ENCODE results near the gene CNPY4. TPM values are rescaled to one million over a fixed set of nuclear protein-coding genes. Genes with fewer than 3 reads are reported as not detected.

CNPY4 gene
- polyA plus RNA-seq, 2 donors, result 5.5 to 5.8 TPM

- Histone ChIP-seq H3K4me3 (ENCODE audit: low read depth in 1 of 2, low read length in 2 of 2) (no peak overlapping the region), H3K27ac (ENCODE audit: low read depth in 2 of 2, low read length in 1 of 2) (peak overlapping the region; percentile 9 to 82), H3K27me3 (ENCODE audit: control insufficient read depth in 1 of 2, insufficient read depth in 2 of 2, low read length in 2 of 2) (no peaks in the 10 kb centered on the region), H3K9me3 (ENCODE audit: control insufficient read depth in 2 of 2, insufficient read depth in 1 of 2, low read depth in 1 of 2, low read length in 1 of 2) (no peaks in the 10 kb centered on the region), H3K36me3 (ENCODE audit: control insufficient read depth in 2 of 2, insufficient read depth in 2 of 2, low read length in 1 of 2) (no peaks in the 10 kb centered on the region), H3K4me1 (ENCODE audit: control insufficient read depth in 2 of 2, insufficient read depth in 2 of 2, low read length in 1 of 2) (peaks cover 8 to 9% of the 10 kb centered on the region in 2 donors)
- WGBS, 2 donors, result 42 to 48% methylated on average over 6 of the region's 6 CpGs
Observed at GRCh38 chr7:100163006-100163531, 43.6 kb downstream of the CNPY4 start.

GRCh38 chr7:100163871-100164270 lies 44.4 kb downstream of the CNPY4 start:
- Histone ChIP-seq H3K36me3 (ENCODE audit: control insufficient read depth in 2 of 2, insufficient read depth in 2 of 2, low read length in 1 of 2) (no peaks in the 10 kb centered on the region), H3K27me3 (ENCODE audit: control insufficient read depth in 1 of 2, insufficient read depth in 2 of 2, low read length in 2 of 2) (no peaks in the 10 kb centered on the region), H3K9me3 (ENCODE audit: control insufficient read depth in 2 of 2, insufficient read depth in 1 of 2, low read depth in 1 of 2, low read length in 1 of 2) (no peaks in the 10 kb centered on the region), H3K4me3 (ENCODE audit: low read depth in 1 of 2, low read length in 2 of 2) (no peak overlapping the region), H3K27ac (ENCODE audit: low read depth in 2 of 2, low read length in 1 of 2) (peak overlapping the region; percentile 18 to 38), H3K4me1 (ENCODE audit: control insufficient read depth in 2 of 2, insufficient read depth in 2 of 2, low read length in 1 of 2) (peaks cover 9 to 11% of the 10 kb centered on the region in 2 donors)
- 89 to 92% methylated on average over 5 of the region's 5 CpGs for WGBS, 2 donors

- Histone ChIP-seq H3K27me3 (ENCODE audit: control insufficient read depth in 1 of 2, insufficient read depth in 2 of 2, low read length in 2 of 2) (no peaks in the 10 kb centered on the region), H3K4me1 (ENCODE audit: control insufficient read depth in 2 of 2, insufficient read depth in 2 of 2, low read length in 1 of 2) (peaks cover 7 to 11% of the 10 kb centered on the region in 2 donors), H3K4me3 (ENCODE audit: low read depth in 1 of 2, low read length in 2 of 2) (no peak overlapping the region), H3K9me3 (ENCODE audit: control insufficient read depth in 2 of 2, insufficient read depth in 1 of 2, low read depth in 1 of 2, low read length in 1 of 2) (no peaks in the 10 kb centered on the region), H3K27ac (ENCODE audit: low read depth in 2 of 2, low read length in 1 of 2) (no peak overlapping the region), H3K36me3 (ENCODE audit: control insufficient read depth in 2 of 2, insufficient read depth in 2 of 2, low read length in 1 of 2) (no peaks in the 10 kb centered on the region)
- 67 to 78% methylated on average over 16 of the region's 16 CpGs for WGBS, 2 donors
Observed at GRCh38 chr7:100166317-100166940, 47.0 kb downstream of the CNPY4 start.

GRCh38 chr7:100166970-100167911 lies 47.8 kb downstream of the CNPY4 start:
- Histone ChIP-seq H3K9me3 (ENCODE audit: control insufficient read depth in 2 of 2, insufficient read depth in 1 of 2, low read depth in 1 of 2, low read length in 1 of 2) (no peaks in the 10 kb centered on the region), H3K4me3 (ENCODE audit: low read depth in 1 of 2, low read length in 2 of 2) (peak overlapping the region in 1 of 2 donors; percentile 35), H3K27ac (ENCODE audit: low read depth in 2 of 2, low read length in 1 of 2) (no peak overlapping the region), H3K27me3 (ENCODE audit: control insufficient read depth in 1 of 2, insufficient read depth in 2 of 2, low read length in 2 of 2) (no peaks in the 10 kb centered on the region), H3K4me1 (ENCODE audit: control insufficient read depth in 2 of 2, insufficient read depth in 2 of 2, low read length in 1 of 2) (peaks cover 11% of the 10 kb centered on the region in 2 donors), H3K36me3 (ENCODE audit: control insufficient read depth in 2 of 2, insufficient read depth in 2 of 2, low read length in 1 of 2) (no peaks in the 10 kb centered on the region)
- WGBS, 2 donors, result 53 to 58% methylated on average over 14 of the region's 14 CpGs

GRCh38 chr7:100167912-100168323 lies 48.5 kb downstream of the CNPY4 start:
- Histone ChIP-seq H3K9me3 (ENCODE audit: control insufficient read depth in 2 of 2, insufficient read depth in 1 of 2, low read depth in 1 of 2, low read length in 1 of 2) (no peaks in the 10 kb centered on the region), H3K36me3 (ENCODE audit: control insufficient read depth in 2 of 2, insufficient read depth in 2 of 2, low read length in 1 of 2) (no peaks in the 10 kb centered on the region), H3K27me3 (ENCODE audit: control insufficient read depth in 1 of 2, insufficient read depth in 2 of 2, low read length in 2 of 2) (no peaks in the 10 kb centered on the region), H3K27ac (ENCODE audit: low read depth in 2 of 2, low read length in 1 of 2) (peak overlapping the region; percentile 71 to 86), H3K4me1 (ENCODE audit: control insufficient read depth in 2 of 2, insufficient read depth in 2 of 2, low read length in 1 of 2) (peaks cover 11% of the 10 kb centered on the region in 2 donors), H3K4me3 (ENCODE audit: low read depth in 1 of 2, low read length in 2 of 2) (peak overlapping the region; percentile 35 to 47)
- 2 to 6% methylated on average over 7 to 11 of the region's 11 CpGs for WGBS, 2 donors

- 77 to 86% methylated on average over 11 of the region's 11 CpGs for WGBS, 2 donors
- Histone ChIP-seq H3K9me3 (ENCODE audit: control insufficient read depth in 2 of 2, insufficient read depth in 1 of 2, low read depth in 1 of 2, low read length in 1 of 2) (no peaks in the 10 kb centered on the region), H3K27me3 (ENCODE audit: control insufficient read depth in 1 of 2, insufficient read depth in 2 of 2, low read length in 2 of 2) (no peaks in the 10 kb centered on the region), H3K4me3 (ENCODE audit: low read depth in 1 of 2, low read length in 2 of 2) (no peak overlapping the region), H3K36me3 (ENCODE audit: control insufficient read depth in 2 of 2, insufficient read depth in 2 of 2, low read length in 1 of 2) (no peaks in the 10 kb centered on the region), H3K4me1 (ENCODE audit: control insufficient read depth in 2 of 2, insufficient read depth in 2 of 2, low read length in 1 of 2) (peaks cover 7 to 11% of the 10 kb centered on the region in 2 donors), H3K27ac (ENCODE audit: low read depth in 2 of 2, low read length in 1 of 2) (no peak overlapping the region)
Observed at GRCh38 chr7:100169147-100169850, 49.9 kb downstream of the CNPY4 start.

GRCh38 chr7:100170101-100170897 lies 50.9 kb downstream of the CNPY4 start:
- no peak overlapping the region for H3K27ac ChIP-seq (ENCODE audit: low read depth in 2 of 2, low read length in 1 of 2)
- peaks cover 7 to 11% of the 10 kb centered on the region in 2 donors for H3K4me1 ChIP-seq (ENCODE audit: control insufficient read depth in 2 of 2, insufficient read depth in 2 of 2, low read length in 1 of 2)
- H3K36me3 ChIP-seq (ENCODE audit: control insufficient read depth in 2 of 2, insufficient read depth in 2 of 2, low read length in 1 of 2), result no peaks in the 10 kb centered on the region
- H3K4me3 ChIP-seq (ENCODE audit: low read depth in 1 of 2, low read length in 2 of 2), result no peak overlapping the region
- H3K27me3 ChIP-seq (ENCODE audit: control insufficient read depth in 1 of 2, insufficient read depth in 2 of 2, low read length in 2 of 2), result no peaks in the 10 kb centered on the region
- 82 to 93% methylated on average over 11 of the region's 11 CpGs for WGBS, 2 donors
- no peaks in the 10 kb centered on the region for H3K9me3 ChIP-seq (ENCODE audit: control insufficient read depth in 2 of 2, insufficient read depth in 1 of 2, low read depth in 1 of 2, low read length in 1 of 2)

- H3K27me3 ChIP-seq (ENCODE audit: control insufficient read depth in 1 of 2, insufficient read depth in 2 of 2, low read length in 2 of 2), result no peaks in the 10 kb centered on the region
- H3K4me3 ChIP-seq (ENCODE audit: low read depth in 1 of 2, low read length in 2 of 2), result peak overlapping the region; percentile 22 to 47
- H3K27ac ChIP-seq (ENCODE audit: low read depth in 2 of 2, low read length in 1 of 2), result no peak overlapping the region
- H3K9me3 ChIP-seq (ENCODE audit: control insufficient read depth in 2 of 2, insufficient read depth in 1 of 2, low read depth in 1 of 2, low read length in 1 of 2), result no peaks in the 10 kb centered on the region
- H3K4me1 ChIP-seq (ENCODE audit: control insufficient read depth in 2 of 2, insufficient read depth in 2 of 2, low read length in 1 of 2), result peaks cover 7 to 11% of the 10 kb centered on the region in 2 donors
- H3K36me3 ChIP-seq (ENCODE audit: control insufficient read depth in 2 of 2, insufficient read depth in 2 of 2, low read length in 1 of 2), result no peaks in the 10 kb centered on the region
- 4 to 5% methylated on average over 48 to 61 of the region's 61 CpGs for WGBS, 2 donors
Observed at GRCh38 chr7:100171087-100171681, 51.8 kb downstream of the CNPY4 start.

All from esophagus (tissue), 2 donors.